Heart left ventricle (tissue), 16 donors: Measurements from ENCODE around the gene EIF4ENIF1. TPM values are rescaled to one million over a fixed set of nuclear protein-coding genes. Genes with fewer than 3 reads are reported as not detected.
"Not testable (repeated sequence)": the region's sequence is repeated elsewhere in the genome, so short reads cannot be mapped to it uniquely, and the experiment has no call there.

ENCODE experiments used
- ATAC-seq, 4 donors: fragments of 200-7000 bp; cut with Tn5 transposase; one replicate each; pipeline ENCODE4 v1.9.1; 2020 to 2022; ENCODE audit warnings: moderate library complexity in 4 of 4, mild to moderate bottlenecking in 3 of 4, moderate number of reproducible peaks in 1 of 4
- DNase-seq, 5 donors: peaks; one replicate each; pipeline ENCODE4 v3.0.0-alpha.2; 2020
- H3K27ac ChIP-seq, 12 donors: fragments of 200-600 bp; sonication (generic) in 4 of 12; one replicate each; pipeline versions ENCODE4 v1.5.0 to v1.8.0; 2016 to 2022; ENCODE audit warnings: mild to moderate bottlenecking in 2 of 12
- H3K27me3 ChIP-seq, 9 donors: fragments of 200-600 bp; sonication (generic) in 2 of 9; one replicate each; pipeline versions ENCODE4 v1.5.1 to v1.8.0; 2016 to 2022; ENCODE audit warnings: mild to moderate bottlenecking in 3 of 9
- H3K36me3 ChIP-seq, 9 donors: fragments of 200-600 bp; sonication (generic) in 2 of 9; one replicate each; pipeline versions ENCODE4 v1.5.0 to v1.8.0; 2018 to 2022; ENCODE audit warnings: mild to moderate bottlenecking in 2 of 9
- H3K4me1 ChIP-seq, 12 donors: fragments of 200-600 bp; sonication (generic) in 4 of 12; one replicate each; pipeline versions ENCODE4 v1.5.0 to v1.8.0; 2016 to 2022; ENCODE audit warnings: mild to moderate bottlenecking in 3 of 12
- H3K4me3 ChIP-seq, 12 donors: fragments of 200-600 bp; sonication (generic) in 4 of 12; one replicate each; pipeline versions ENCODE4 v1.5.0 to v1.8.0; 2017 to 2022; ENCODE audit warnings: mild to moderate bottlenecking in 9 of 12, moderate library complexity in 4 of 12
- H3K9me3 ChIP-seq, 12 donors: fragments of 200-600 bp; sonication (generic) in 4 of 12; one replicate each; pipeline versions ENCODE4 v1.5.0 to v1.8.0; 2016 to 2022; ENCODE audit warnings: mild to moderate bottlenecking in 1 of 12
- POLR2A ChIP-seq, 2 donors: fragments of 450-650 bp; IDR thresholded peaks; one replicate each; pipeline ENCODE4 v1.6.1; 2017; ENCODE audit warnings: antibody characterized with exemption in 2 of 2, mild to moderate bottlenecking in 2 of 2, moderate library complexity in 2 of 2
- WGBS, 4 donors: extraction: QIAGEN DNeasy Blood & Tissue Kit in 2 of 4; methylation state at CpG; one replicate each; pipeline versions ENCODE4 v1.1.5 to v1.1.7; 2013 to 2018; 5-methylcytosine and 5-hydroxymethylcytosine counted together
- intact Hi-C, 10 donors: fragments of 100-400 bp; cut with DNase I; formaldehyde crosslinking; loops; one replicate each; pipeline versions ENCODE4 v1.11.1 to v1.14.2; 2022
- polyA plus RNA-seq, 2 donors: library from polyadenylated mRNA; stranded (reverse); fragments of 200-250 nt; gene quantifications; one replicate each; pipeline ENCODE4 v1.2.3, GENCODE V29; 2013
- total RNA-seq, 9 donors: library from RNA; depleted of rRNA in 2 of 9; stranded (reverse); fragments of >200 nt in 2 of 9; fragmentation: NEBNext Ultra II Directional in 3 of 9; extraction: Animal tissue kit (Norgen Biotek cat#: 25700) in 3 of 9; gene quantifications; one replicate each; pipeline versions ENCODE4 v1.1.0 to v1.2.4, GENCODE V29; 2016 to 2023
- TF ChIP-seq, protein P1 (sequence below), 12 donors: fragments of 200-600 bp; sonication (generic) in 4 of 12; IDR thresholded peaks; one replicate each; pipeline versions ENCODE4 v1.5.0 to v1.8.0; 2018 to 2022; ENCODE audit warnings: antibody characterized with exemption in 12 of 12, mild to moderate bottlenecking in 5 of 12
- donor health status: ischemic (EF 13 %, LVEDD 7.1; RV severe dilation, severe dysfunction).
- donor health status: healthy with polysubstance abuse.
- donor health status: DM: no; HTN: yes; CAD: no.
- donor health status: DM: no; HTN: no; CAD: no.
- donor health status: ischemic (EF 25% LVEDD 6.9; RV normal size, moderate dysfunction).
- donor health status: ischemic (EF 25% LVEDD 5.7; RV mildly dilated, moderate dysfunction).
- donor health status: healthy.
- donor health status: DM: yes; HTN: yes; CAD: no.
- donor health status: ischemic (EF 35%, LVEDD 5.7; RV mildly dilated, moderate dysfunction).
- donor health status: nonischemic (EF 11% LVEDD 7.7; RV severe dilation, severe dysfunction).
- donor health status: DM: yes; HTN: yes; CAD: no.
- donor health status: PGD.
- donor health status: ischemic (EF 29% LVEDD 5.4; RV normal size, mild dysfunction).
- donor health status: nonischemic (EF 23%, LVEDD 6.1; RV moderate dilation, normal function).

EIF4ENIF1 gene
- total and polyA plus RNA-seq, 11 donors: 8.3 to 31.2 (median 22.5) TPM

GRCh38 chr22:31509061-31509762, 19.6 kb upstream of the EIF4ENIF1 start:
- TF ChIP-seq, protein P1, sequence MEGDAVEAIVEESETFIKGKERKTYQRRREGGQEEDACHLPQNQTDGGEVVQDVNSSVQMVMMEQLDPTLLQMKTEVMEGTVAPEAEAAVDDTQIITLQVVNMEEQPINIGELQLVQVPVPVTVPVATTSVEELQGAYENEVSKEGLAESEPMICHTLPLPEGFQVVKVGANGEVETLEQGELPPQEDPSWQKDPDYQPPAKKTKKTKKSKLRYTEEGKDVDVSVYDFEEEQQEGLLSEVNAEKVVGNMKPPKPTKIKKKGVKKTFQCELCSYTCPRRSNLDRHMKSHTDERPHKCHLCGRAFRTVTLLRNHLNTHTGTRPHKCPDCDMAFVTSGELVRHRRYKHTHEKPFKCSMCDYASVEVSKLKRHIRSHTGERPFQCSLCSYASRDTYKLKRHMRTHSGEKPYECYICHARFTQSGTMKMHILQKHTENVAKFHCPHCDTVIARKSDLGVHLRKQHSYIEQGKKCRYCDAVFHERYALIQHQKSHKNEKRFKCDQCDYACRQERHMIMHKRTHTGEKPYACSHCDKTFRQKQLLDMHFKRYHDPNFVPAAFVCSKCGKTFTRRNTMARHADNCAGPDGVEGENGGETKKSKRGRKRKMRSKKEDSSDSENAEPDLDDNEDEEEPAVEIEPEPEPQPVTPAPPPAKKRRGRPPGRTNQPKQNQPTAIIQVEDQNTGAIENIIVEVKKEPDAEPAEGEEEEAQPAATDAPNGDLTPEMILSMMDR (IDR thresholded peaks at IDR 0.05): no peak
- TF ChIP-seq POLR2A (IDR thresholded peaks at IDR 0.05): no peak
- 84 to 89% (median 85%) methylated on average over 6 of the region's 6 CpGs for WGBS, 4 donors
- no peak overlapping the region for H3K4me3 ChIP-seq
- no peaks in the 10 kb centered on the region for H3K27me3 ChIP-seq
- H3K4me1 ChIP-seq: no peaks in the 10 kb centered on the region
- H3K27ac ChIP-seq: no peak overlapping the region
- intact Hi-C loops: no loop called here
- DNase-seq: no peak
- no peak for ATAC-seq
- H3K9me3 ChIP-seq: peaks cover 0 to 11% (median 2%) of the 10 kb centered on the region in 12 donors
- peaks cover 0 to 26% (median 0%) of the 10 kb centered on the region in 9 donors for H3K36me3 ChIP-seq

- intact Hi-C loops: no loop called here
- Histone ChIP-seq H3K4me3 (no peak overlapping the region), H3K27me3 (no peaks in the 10 kb centered on the region), H3K4me1 (no peaks in the 10 kb centered on the region), H3K27ac (no peak overlapping the region), H3K36me3 (peaks cover 0 to 26% (median 0%) of the 10 kb centered on the region in 9 donors), H3K9me3 (peaks cover 0 to 11% (median 2%) of the 10 kb centered on the region in 12 donors)
- ATAC-seq (no peak), DNase-seq (no peak)
- WGBS, 4 donors: 94 to 98% (median 96%) methylated on average over 4 of the region's 4 CpGs
- no peak for TF ChIP-seq POLR2A (IDR thresholded peaks at IDR 0.05)
- TF ChIP-seq, protein P1 (IDR thresholded peaks at IDR 0.05): no peak
Observed at GRCh38 chr22:31508536-31508935, 18.9 kb upstream of the EIF4ENIF1 start.

GRCh38 chr22:31507517-31507916, 17.9 kb upstream of the EIF4ENIF1 start:
- DNase-seq, H3K27ac ChIP-seq, intact Hi-C loops, H3K4me1 ChIP-seq, H3K4me3 ChIP-seq, H3K27me3 ChIP-seq, ATAC-seq: not testable (repeated sequence)
- H3K9me3 ChIP-seq: peaks cover 0 to 11% (median 2%) of the 10 kb centered on the region in 12 donors
- H3K36me3 ChIP-seq: peaks cover 0 to 20% (median 0%) of the 10 kb centered on the region in 9 donors

DNA sequence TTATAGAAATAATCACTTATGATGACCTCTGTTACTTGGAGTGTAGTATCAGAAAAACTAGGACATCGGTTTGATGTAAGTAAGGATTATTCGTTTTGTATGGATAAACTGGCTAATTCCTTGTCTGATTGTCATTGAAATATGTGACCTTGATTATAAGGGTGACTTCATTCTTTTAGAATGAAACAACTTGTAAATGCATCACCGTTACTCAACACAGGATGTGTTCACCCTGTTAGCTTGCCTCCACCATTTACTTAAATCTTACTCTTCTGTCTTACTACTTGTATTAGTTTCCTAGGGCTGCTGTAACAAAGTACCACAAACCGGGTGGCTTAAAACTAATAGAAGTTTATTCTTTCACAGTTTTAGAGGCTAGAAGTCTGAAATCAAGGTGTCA, 14.6 kb upstream of the EIF4ENIF1 start:
- no peak for TF ChIP-seq POLR2A (IDR thresholded peaks at IDR 0.05)
- TF ChIP-seq, protein P1 (IDR thresholded peaks at IDR 0.05): no peak
- intact Hi-C loops: no loop called here
- H3K36me3 ChIP-seq: peaks cover 0 to 10% (median 0%) of the 10 kb centered on the region in 9 donors
- H3K4me3 ChIP-seq: no peak overlapping the region
- no peaks in the 10 kb centered on the region for H3K27me3 ChIP-seq
- DNase-seq: no peak
- no peaks in the 10 kb centered on the region for H3K4me1 ChIP-seq
- ATAC-seq: no peak
- WGBS, 4 donors: 87 to 92% (median 90%) methylated on average over 4 of the region's 4 CpGs
- H3K9me3 ChIP-seq: peaks cover 0 to 11% (median 2%) of the 10 kb centered on the region in 12 donors
- H3K27ac ChIP-seq: no peak overlapping the region
